Stimulated activated CD4-positive, alpha-beta T cell treated with anti-CD3 and anti-CD28 coated beads, Interleukin-1b, Interleukin-23, amount 100 ng/mL, for 48 hours (primary cell): ENCODE results near the gene AMY2A.
"Not testable (repeated sequence)": the region's sequence is repeated elsewhere in the genome, so short reads cannot be mapped to it uniquely, and the experiment has no call there.

Experiments used
- DNase-seq: peaks from one replicate; pipeline ENCODE4 v3.0.0-alpha.2; 2020

AMY2A gene

DNA sequence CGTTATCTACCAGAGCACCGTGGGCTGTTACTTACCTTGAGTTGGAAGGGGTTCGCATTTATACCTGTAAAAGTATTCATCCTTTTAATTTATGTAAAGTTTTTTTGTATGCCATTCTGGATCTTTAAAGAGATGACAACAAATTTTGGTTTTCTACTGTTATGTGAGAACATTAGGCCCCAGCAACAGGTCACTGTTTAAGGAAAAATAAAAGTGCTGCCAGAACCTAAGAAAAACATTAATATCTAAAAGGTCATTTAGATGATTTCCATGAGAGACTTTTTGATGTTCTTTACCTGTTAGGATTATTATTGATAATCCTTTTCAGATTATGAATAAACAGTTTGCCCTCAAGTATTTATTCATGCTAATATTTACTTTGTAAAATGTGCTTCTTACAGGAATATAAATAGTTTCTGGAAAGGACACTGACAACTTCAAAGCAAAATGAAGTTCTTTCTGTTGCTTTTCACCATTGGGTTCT is at the start of gene AMY2A:
Gene AMY2A, plus strand, starts transcription at position 434 of the 484 bp plus-strand sequence. Its CDS starts 14 bp downstream, at position 448.
- DNase-seq: not testable (repeated sequence)

- no peak for DNase-seq
Measured at GRCh38 chr1:103569493-103569892, 47.7 kb upstream of the AMY2A start.

- not testable (repeated sequence) for DNase-seq
Measured at GRCh38 chr1:103571289-103571688, 45.9 kb upstream of the AMY2A start, which contains the start of gene AMY2B. TSS of gene AMY2B (plus strand) at chr1:103571589. CDS start at chr1:103571603, 14 bp downstream.

DNA sequence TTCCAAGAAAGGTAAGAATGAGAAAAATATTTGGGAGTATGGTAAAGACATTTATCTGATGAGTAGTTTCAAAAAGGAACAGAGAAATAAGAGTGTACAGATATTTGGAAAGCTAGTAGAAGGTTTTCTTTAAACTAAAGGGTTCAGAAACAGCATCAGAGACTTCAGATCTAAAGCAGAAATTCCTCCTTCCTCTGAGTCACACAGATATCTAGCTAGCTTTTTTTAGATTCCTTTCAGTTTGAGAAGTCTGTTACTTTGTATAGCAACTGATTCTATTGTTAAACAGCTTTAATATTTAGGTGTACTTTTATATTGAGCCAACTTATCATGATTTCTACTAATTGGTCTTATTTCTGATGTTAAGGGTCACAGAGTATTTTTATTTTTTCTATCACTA is 41.2 kb upstream of the AMY2A start:
- DNase-seq: no peak

- DNase-seq: not testable (repeated sequence)
Measured at GRCh38 chr1:103576784-103577183, 40.4 kb upstream of the AMY2A start.

- DNase-seq: no peak
Measured at GRCh38 chr1:103582464-103582863, 34.8 kb upstream of the AMY2A start.

- no peak for DNase-seq
Measured at GRCh38 chr1:103583887-103584286, 33.3 kb upstream of the AMY2A start.

- no peak for DNase-seq
Measured at GRCh38 chr1:103584537-103584936, 32.7 kb upstream of the AMY2A start.

GRCh38 chr1:103602740-103603139 is 14.5 kb upstream of the AMY2A start:
- DNase-seq: not testable (repeated sequence)

DNA sequence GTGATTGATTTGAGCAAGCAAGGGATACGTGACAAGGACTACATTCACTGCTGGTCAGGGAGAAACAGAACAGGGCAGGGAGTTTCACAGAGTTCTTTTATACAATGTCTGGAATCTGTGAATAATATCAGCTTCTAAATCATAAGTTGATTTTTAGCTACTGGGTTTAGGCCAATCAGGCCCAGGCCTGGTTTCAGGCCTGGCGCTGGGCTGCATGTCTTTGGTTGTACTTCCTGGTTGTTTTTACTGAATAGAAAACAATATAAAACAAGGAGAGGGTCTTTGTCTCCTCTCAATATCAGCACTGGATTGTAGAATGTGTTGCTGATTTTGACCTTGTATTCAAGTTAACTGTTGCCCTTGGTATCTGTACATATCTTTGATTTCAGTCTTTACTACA is 865 bp upstream of the AMY2A start:
- DNase-seq: no peak

DNA sequence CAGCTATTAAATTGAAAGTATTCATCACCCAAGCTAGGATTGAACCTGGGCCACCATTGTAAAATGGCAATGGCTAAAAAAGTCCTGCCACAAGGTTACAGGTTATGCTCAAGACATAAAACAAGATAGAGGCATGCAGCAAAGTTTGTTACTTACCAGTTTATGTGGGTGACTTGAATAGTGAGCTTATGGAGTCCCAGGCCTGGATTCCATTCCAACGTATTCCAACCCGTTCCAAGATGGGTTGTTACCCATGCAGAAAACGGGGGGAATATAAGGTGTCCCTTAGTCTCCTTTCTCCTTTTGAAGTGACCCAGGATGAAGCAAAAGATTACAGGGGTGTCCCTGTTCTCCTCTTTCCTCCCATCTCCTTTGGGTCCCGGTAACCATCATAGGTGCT is 10.2 kb downstream of the AMY2A start:
- DNase-seq: not testable (repeated sequence)

GRCh38 chr1:103641194-103641593 is 24.0 kb downstream of the AMY2A start:
- DNase-seq: not testable (repeated sequence)

DNA sequence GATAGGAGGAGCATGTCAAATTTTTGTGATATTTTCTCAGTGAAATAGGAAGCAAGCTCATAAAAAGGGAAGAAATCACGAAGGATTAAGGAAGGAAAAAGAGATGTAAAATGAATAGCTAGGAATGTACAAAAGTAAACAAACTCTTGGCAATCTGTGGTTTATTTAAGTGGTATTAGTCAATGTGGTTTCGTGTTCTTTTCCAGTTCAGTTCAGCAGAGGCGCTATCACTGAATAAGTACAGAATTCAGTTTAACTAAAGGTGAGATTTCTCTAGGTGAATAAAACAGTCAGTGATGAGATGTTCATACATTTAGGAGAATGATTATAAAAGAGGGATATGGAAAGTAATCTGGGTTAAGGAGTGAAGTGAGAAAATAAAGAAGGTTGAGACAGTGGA is 26.7 kb downstream of the AMY2A start:
- not testable (repeated sequence) for DNase-seq

- DNase-seq: not testable (repeated sequence)
Measured at GRCh38 chr1:103650305-103650704, 33.1 kb downstream of the AMY2A start.

- not testable (repeated sequence) for DNase-seq
Measured at GRCh38 chr1:103650889-103651288, 33.7 kb downstream of the AMY2A start.

GRCh38 chr1:103654133-103654532 is 36.9 kb downstream of the AMY2A start:
- not testable (repeated sequence) for DNase-seq

DNA sequence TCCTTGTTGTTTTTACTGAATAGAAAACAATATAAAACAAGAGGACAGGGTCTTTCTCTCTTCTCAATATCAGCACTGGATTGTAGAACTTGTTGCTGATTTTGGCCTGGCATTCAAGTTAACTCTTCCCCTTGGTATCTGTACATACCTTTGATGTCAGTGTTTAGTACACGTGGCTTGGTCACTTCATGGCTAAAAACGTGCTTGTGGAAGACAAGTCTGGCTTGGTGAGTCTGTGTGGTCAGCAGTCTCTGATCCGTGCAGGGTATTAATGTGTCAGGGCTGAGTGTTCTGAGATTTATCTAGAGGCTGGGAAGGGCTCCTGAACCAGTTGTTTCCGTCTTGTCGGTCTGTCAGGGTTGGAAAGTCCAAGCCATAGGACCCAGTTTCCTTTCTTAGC is 38.2 kb downstream of the AMY2A start, which contains the start of gene AMY1A:
Gene AMY1A, plus strand, starts transcription at position 301 of the 400 bp plus-strand sequence. CDS start 571 bp downstream, outside the sequence.
- not testable (repeated sequence) for DNase-seq
